C4-2B (cell line): ENCODE measurements around the gene MTHFS.
"Not testable (repeated sequence)": the region's sequence is repeated elsewhere in the genome, so short reads cannot be mapped to it uniquely, and the experiment has no call there.

Experiments
- H3K27ac ChIP-seq: fragments of 450-650 bp; 2 replicates; pipeline ENCODE4 v1.5.1; 2017
- CTCF ChIP-seq: fragments of 450-650 bp; conservative IDR thresholded peaks from 2 replicates; pipeline ENCODE4 v1.5.1; 2017; ENCODE audit warnings: mild to moderate bottlenecking
- ZFX ChIP-seq: fragments of 450-650 bp; IDR thresholded peaks from 2 replicates; pipeline ENCODE4 v1.6.1; 2017

The MTHFS gene

GRCh38 chr15:79922512-79923078 lies 25.8 kb upstream of the MTHFS start:
- TF ChIP-seq ZFX (no peak), CTCF (no peak)
- peak overlapping the region; percentile 98 for H3K27ac ChIP-seq

- H3K27ac ChIP-seq = no peak overlapping the region
- TF ChIP-seq CTCF (no peak), ZFX (no peak)
These were observed 23.1 kb upstream of the MTHFS start for GRCh38 chr15:79919749-79920511.

- TF ChIP-seq ZFX = no peak
- no peak for TF ChIP-seq CTCF
- H3K27ac ChIP-seq = no peak overlapping the region
These were observed 22.4 kb upstream of the MTHFS start for GRCh38 chr15:79919090-79919748.

GRCh38 chr15:79918278-79918677 lies 21.5 kb upstream of the MTHFS start:
- H3K27ac ChIP-seq = no peak overlapping the region
- TF ChIP-seq CTCF (no peak), ZFX (no peak)

GRCh38 chr15:79916502-79917132 lies 19.8 kb upstream of the MTHFS start:
- TF ChIP-seq CTCF (no peak), ZFX (no peak)
- H3K27ac ChIP-seq = no peak overlapping the region

- not testable (repeated sequence) for H3K27ac ChIP-seq
These were observed 19.1 kb upstream of the MTHFS start for GRCh38 chr15:79915776-79916501.

- TF ChIP-seq ZFX (no peak), CTCF (no peak)
- no peak overlapping the region for H3K27ac ChIP-seq
These were observed 17.9 kb upstream of the MTHFS start for GRCh38 chr15:79914728-79915127.

- not testable (repeated sequence) for H3K27ac ChIP-seq
These were observed 12.9 kb upstream of the MTHFS start for GRCh38 chr15:79909556-79910335.
